GM12864 (cell line): ENCODE results near the gene SPIRE1.

Experiments
- DNase-seq: peaks from one replicate; pipeline ENCODE4 v3.0.0-alpha.2; 2011; ENCODE audit warnings: low read depth
- H3K4me3 ChIP-seq: 2 replicates; pipeline ENCODE4 v1.5.1; 2011; ENCODE audit warnings: mild to moderate bottlenecking, low read depth, low read length, control low read depth
- TF ChIP-seq, protein P1 (sequence below): IDR thresholded peaks from 2 replicates; pipeline ENCODE4 v1.5.1; 2011; ENCODE audit warnings: low read depth, mild to moderate bottlenecking, moderate library complexity, low read length, control low read depth, inconsistent platforms; ENCODE audit errors: missing control alignments

Gene SPIRE1

DNA sequence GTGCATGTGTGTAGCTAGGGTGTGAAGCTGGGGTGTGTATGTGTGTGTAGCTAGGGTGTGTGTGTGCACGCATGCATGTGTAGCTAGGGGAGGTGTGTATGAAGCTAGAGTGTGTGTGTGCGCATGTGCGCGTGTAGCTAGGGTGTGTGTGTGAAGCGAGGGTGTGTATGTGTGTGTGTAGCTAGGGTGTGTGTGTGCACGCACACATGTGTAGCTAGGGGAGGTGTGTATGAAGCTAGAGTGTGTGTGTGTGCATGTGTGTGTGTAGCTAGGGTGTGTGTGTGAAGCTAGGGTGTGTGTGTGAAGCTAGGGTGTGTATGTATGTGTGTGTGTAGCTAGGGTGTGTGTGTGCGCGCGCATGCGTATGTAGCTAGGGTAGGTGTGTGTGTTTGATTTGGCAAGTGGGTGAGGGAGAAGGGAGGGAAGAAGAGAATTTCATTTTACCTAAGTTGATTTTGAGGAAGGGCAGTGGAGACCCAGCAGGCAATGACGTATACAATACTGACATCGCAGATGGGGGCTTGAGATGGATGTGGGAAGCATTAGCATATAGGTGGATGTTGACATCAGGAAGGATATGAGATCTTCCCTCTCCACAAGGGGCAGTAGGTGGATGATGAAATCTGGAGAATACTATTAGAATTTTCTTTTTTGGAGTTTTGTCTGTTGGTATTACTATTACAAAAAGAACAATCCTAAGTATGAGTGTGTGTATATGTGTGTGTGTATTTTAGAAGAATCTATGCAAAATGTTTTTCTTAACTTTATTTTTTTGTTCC, 179.4 kb downstream of the SPIRE1 start:
- TF ChIP-seq, protein P1, sequence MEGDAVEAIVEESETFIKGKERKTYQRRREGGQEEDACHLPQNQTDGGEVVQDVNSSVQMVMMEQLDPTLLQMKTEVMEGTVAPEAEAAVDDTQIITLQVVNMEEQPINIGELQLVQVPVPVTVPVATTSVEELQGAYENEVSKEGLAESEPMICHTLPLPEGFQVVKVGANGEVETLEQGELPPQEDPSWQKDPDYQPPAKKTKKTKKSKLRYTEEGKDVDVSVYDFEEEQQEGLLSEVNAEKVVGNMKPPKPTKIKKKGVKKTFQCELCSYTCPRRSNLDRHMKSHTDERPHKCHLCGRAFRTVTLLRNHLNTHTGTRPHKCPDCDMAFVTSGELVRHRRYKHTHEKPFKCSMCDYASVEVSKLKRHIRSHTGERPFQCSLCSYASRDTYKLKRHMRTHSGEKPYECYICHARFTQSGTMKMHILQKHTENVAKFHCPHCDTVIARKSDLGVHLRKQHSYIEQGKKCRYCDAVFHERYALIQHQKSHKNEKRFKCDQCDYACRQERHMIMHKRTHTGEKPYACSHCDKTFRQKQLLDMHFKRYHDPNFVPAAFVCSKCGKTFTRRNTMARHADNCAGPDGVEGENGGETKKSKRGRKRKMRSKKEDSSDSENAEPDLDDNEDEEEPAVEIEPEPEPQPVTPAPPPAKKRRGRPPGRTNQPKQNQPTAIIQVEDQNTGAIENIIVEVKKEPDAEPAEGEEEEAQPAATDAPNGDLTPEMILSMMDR, result no peak
- no peak overlapping the region for H3K4me3 ChIP-seq
- no peak for DNase-seq

DNA sequence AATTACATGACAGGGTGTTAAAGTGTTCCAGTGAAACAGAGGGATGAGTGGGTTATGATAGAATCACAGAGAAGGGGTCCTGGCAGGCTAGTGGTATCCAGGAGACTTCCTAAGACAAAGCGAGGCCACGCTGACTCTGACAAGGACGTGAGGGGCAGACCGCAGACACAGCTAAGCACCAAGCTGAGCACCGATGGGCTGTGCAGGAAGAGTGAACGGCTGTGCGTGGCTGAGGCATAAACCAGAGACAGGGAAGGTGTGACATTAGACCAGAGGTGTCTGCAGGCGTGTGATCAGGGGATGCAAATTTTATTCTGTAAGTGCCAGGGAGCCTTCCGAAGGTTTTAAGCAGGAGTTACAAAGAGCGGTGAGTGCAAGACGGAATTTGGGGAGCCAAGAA, 180.3 kb downstream of the SPIRE1 start:
- no peak for DNase-seq
- TF ChIP-seq, protein P1, result no peak
- no peak overlapping the region for H3K4me3 ChIP-seq

GRCh38 chr18:12476955-12477354, 181.0 kb downstream of the SPIRE1 start:
- no peak for DNase-seq
- TF ChIP-seq, protein P1, result no peak

DNA sequence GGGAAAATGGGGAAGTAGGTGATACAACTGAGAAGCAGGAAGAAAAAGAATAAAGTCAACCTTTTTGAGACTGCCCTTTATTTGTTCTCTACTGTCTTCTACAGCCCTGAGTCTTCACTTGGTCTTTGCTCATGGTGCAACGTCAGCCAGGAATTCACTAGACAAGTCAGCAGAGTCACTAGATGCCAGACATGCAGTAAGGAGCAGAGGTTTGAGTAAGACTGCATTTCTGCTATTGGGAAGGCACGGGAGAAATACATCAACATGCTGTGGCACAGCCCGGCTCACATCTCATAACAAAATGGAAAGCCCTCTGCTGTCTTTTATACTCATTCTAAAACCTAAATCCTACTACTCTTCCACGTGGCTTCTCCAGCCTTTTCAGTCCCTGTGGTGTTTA, 183.0 kb downstream of the SPIRE1 start:
- DNase-seq, result no peak
- TF ChIP-seq, protein P1, result no peak
- H3K4me3 ChIP-seq, result no peak overlapping the region

More at GRCh38 chr18:12476955-12477354, 181.0 kb downstream of the SPIRE1 start:
- no peak overlapping the region for H3K4me3 ChIP-seq

DNA sequence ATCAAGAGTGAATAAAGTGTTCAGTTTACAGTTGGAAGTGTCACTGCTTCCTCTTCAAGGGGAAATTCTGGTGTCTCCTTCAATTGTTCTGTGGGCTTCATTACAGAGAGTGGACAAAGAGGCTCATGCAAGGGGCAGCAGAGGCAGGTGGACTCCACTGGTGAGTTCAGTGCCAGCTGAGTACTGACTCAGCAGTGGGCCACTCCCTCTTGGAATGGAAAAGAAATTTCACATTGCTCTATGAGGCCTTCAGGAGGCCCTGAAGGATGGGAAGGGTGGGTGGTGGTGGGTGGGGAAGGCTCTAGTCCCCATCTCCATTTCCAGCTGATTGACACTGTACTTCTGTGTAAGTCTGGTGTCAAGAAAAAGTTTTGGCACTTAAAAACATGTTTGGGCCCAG, 183.8 kb downstream of the SPIRE1 start:
- TF ChIP-seq, protein P1, result no peak

GRCh38 chr18:12470382-12471075, 187.4 kb downstream of the SPIRE1 start:
- H3K4me3 ChIP-seq, result no peak overlapping the region
- TF ChIP-seq, protein P1, result no peak
- no peak for DNase-seq

More for the DNA sequence above, 183.8 kb downstream of the SPIRE1 start:
- no peak for DNase-seq
- no peak overlapping the region for H3K4me3 ChIP-seq

GRCh38 chr18:12468445-12468844, 189.5 kb downstream of the SPIRE1 start:
- TF ChIP-seq, protein P1, result no peak
- no peak for DNase-seq
- no peak overlapping the region for H3K4me3 ChIP-seq
